AG10803 (cell line): ENCODE data around the gene MMEL1.
"Not testable (repeated sequence)": the region's sequence is repeated elsewhere in the genome, so short reads cannot be mapped to it uniquely, and the experiment has no call there.

Experiments
- DNase-seq: peaks from one replicate; pipeline ENCODE4 v3.0.0; 2010; ENCODE audit warnings: low read depth
- H3K4me3 ChIP-seq: 2 replicates; pipeline ENCODE4 v1.5.1; 2011; ENCODE audit warnings: mild to moderate bottlenecking, low read length, control low read depth
- TF ChIP-seq, protein P1 (sequence below): conservative IDR thresholded peaks from 2 replicates; pipeline ENCODE4 v1.5.1; 2011; ENCODE audit warnings: mild to moderate bottlenecking, low read length, control low read depth, inconsistent platforms

The MMEL1 gene

DNA sequence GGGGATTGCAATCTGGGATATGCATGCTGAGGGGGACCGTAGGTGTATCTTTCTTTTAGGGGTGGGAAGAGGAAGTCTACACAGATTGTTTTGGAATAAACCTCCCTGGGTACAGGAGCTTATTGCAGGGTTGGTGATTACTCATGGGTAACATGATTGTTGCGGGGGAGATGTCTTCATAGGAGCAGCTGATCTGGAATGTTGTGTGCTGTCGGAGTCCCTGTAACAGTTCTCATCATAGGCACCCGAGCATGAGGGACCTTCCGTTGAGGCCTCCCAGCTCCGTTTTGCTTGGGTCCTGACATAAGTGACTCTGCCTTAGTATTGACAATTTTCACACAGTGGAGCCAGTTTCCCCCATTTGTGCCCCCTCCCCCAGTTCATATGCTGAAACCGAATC lies 50.4 kb downstream of the MMEL1 start:
- no peak for DNase-seq
- H3K4me3 ChIP-seq: no peak overlapping the region
- TF ChIP-seq, protein P1, sequence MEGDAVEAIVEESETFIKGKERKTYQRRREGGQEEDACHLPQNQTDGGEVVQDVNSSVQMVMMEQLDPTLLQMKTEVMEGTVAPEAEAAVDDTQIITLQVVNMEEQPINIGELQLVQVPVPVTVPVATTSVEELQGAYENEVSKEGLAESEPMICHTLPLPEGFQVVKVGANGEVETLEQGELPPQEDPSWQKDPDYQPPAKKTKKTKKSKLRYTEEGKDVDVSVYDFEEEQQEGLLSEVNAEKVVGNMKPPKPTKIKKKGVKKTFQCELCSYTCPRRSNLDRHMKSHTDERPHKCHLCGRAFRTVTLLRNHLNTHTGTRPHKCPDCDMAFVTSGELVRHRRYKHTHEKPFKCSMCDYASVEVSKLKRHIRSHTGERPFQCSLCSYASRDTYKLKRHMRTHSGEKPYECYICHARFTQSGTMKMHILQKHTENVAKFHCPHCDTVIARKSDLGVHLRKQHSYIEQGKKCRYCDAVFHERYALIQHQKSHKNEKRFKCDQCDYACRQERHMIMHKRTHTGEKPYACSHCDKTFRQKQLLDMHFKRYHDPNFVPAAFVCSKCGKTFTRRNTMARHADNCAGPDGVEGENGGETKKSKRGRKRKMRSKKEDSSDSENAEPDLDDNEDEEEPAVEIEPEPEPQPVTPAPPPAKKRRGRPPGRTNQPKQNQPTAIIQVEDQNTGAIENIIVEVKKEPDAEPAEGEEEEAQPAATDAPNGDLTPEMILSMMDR: no peak

DNA sequence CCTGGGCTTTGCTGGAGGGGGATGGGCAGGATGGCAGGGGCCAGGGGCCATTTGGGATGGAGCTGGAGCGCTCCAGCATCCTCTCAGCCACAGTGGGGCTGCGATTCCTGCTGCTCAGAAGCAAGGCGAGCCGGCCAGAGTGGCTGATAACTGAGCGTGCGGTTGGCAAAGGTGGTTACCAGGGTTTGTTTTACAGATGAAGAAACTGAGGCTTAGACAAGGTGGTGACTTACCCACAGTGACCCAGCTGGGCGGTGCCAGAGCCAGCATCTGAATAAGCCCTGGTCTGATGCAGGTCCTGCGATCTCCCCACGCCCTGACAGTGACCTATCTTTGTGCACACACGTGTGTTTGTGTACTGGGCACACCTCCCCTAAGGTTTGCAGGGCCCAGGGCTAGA lies 52.1 kb downstream of the MMEL1 start:
- DNase-seq: no peak
- H3K4me3 ChIP-seq: no peak overlapping the region
- TF ChIP-seq, protein P1: no peak

DNA sequence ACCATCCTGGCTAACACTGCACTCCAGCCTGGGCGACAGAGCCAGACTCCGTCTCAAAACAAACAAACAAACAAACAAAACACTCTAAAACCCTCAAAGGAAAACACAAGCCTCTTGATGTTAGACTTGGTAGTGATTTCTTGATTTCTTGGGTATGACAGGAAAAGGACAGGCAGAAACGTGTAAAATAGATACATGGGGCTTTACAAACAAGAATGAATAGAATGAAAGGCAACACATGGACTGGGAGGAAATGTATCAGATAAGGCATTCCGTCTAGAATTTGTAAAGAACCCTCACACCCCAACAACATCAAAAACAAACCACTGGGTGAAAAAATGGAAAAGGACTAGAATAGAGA lies 54.1 kb downstream of the MMEL1 start:
- no peak overlapping the region for H3K4me3 ChIP-seq
- no peak for DNase-seq
- TF ChIP-seq, protein P1: no peak

DNA sequence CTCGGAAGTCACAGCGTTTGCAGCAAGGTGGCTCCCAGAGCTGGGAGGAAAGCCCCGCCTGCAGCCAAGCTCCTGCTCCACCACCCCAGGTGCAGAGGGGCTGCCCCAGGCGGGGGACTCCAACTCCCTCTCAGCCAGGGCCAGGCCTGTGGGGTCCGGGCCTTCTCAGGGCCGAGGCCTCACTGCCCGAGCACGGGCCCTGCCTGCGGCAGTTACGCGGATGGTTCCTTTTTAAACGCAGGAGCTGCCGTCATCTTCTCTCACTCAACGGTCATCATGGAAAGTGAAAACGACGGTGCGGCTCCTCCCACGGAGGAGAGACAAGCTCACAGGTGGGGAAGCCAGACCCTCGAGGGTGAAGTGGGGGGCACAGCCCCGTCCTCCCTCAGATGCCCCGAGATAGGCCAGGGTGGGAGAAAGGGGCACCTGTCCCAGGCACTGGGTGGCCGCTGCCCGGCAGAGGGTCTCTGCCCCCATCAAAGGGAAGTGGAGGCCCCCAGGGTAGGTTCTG lies 55.2 kb downstream of the MMEL1 start:
- DNase-seq: not testable (repeated sequence)

DNA sequence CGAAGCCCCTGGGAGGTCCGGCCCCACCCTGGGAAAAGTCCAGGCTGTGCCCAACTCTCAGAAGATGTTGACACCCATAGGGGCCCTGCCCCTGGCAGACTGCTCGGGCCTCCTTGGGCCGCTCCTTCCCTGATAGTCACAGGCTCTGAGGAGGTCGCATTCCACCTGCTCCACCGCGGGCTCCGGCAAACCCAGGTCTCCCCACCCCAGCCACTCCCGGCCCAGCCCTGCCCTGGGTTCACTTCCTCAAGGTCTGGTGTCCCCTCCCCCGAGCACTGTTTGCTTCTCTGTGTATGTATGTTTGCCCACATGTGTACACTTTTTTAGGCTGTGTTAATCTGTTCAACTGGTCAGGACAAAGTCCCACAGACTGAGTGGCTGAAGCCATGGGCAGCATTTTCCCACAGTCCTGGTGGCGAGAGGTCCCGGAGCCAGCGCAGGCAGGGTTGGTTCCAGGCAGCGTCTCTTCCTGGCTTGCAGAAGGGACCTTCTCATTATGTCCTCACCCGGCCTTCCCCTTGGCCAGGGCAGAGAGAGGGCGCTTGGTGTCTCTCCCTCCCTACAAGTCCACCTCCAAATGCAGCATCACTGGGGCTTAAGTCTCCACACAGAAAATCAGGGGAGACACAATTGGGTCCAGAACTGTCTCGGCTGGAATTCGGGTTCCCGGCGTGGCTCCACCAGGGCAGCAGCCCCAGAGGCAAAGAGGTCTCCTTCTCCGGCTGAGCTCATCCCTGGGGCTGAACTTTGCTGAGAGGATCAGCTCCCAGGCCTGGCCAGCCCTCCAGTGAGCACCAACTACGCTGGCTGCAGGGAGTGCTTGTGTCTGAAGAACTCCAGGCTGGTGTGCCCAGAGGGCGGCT lies 56.8 kb downstream of the MMEL1 start:
- no peak overlapping the region for H3K4me3 ChIP-seq
- TF ChIP-seq, protein P1: no peak
- no peak for DNase-seq

More for the DNA sequence above, 55.2 kb downstream of the MMEL1 start:
- H3K4me3 ChIP-seq: not testable (repeated sequence)

DNA sequence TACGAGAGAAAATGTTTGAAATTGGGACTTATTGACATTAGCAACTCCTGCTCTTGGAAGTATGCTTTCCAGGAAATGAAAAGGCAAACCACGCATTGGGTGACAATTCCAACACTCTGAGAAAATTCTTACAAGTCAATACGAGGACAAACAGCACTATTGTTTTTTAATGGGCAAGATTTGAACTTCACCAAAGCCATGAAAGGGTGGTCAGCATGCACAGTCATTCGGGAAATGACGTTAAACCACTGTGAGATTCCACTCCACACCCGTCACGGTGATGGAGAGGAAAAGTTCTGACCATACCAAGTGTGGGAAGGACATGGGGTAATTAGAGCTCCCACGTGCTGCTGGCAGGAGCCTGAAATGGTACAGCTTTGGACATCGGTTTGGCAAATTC lies 58.5 kb downstream of the MMEL1 start:
- DNase-seq: peak; percentile 5
- no peak overlapping the region for H3K4me3 ChIP-seq
- TF ChIP-seq, protein P1: no peak

DNA sequence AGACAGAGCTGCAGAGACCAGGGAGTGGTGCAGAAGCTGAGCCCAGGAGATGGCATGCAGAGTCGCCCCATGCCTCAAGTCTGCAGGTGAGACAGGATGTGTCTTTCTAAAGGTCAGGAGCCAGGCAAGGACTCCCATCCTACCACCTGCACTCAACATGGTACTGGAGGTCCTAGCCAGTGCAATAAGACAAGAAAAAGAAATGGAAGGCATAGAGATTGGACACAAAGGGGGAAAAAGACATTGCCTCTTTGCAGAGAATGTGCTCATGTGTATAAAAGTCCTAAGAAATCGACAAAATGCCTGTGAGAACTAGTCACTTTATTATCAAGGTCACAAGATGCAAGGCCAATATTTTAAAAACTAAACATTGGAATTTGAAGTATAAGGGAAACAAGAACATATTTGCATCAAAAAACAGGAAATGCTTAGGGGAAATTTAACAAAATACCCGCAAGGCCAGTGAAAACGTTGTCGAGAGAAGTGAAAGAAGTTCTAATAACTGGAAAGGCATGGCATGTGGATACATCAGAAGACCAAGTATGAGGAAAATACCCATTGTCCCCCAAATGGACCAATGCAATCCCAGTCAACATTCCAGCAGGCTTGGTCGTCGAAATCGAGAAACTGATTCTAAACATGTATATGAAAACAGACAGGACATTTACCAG lies 59.4 kb downstream of the MMEL1 start:
- H3K4me3 ChIP-seq: no peak overlapping the region
- TF ChIP-seq, protein P1: no peak
- DNase-seq: no peak
